HG03175 (cell line): ENCODE results near the gene OR10A5.
"Not testable (repeated sequence)": the region's sequence is repeated elsewhere in the genome, so short reads cannot be mapped to it uniquely, and the experiment has no call there.

Experiments used
- ATAC-seq: cut with Tn5 transposase; IDR thresholded peaks from one replicate; pipeline ENCODE4 v1.9.1; 2021; ENCODE audit warnings: mild to moderate bottlenecking, moderate library complexity; ENCODE audit not compliant: unreplicated experiment

OR10A5 gene, protein sequence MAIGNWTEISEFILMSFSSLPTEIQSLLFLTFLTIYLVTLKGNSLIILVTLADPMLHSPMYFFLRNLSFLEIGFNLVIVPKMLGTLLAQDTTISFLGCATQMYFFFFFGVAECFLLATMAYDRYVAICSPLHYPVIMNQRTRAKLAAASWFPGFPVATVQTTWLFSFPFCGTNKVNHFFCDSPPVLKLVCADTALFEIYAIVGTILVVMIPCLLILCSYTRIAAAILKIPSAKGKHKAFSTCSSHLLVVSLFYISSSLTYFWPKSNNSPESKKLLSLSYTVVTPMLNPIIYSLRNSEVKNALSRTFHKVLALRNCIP

DNA sequence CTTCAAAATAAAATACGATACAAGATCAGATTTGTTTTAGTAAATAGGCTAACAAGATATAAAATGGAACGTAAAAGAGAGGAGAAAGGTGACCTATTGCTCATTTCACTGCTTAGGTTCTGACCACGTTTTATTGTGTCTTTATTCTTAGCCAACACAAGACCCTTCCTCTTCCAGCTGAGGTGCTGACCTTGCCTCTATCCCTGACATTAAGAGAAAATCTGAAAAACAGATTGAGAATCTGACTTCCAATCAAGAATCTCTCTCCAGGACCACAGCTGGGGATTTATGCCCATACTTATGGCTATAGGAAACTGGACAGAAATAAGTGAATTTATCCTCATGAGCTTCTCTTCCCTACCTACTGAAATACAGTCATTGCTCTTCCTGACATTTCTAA, at the start of gene OR10A5:
Gene OR10A5 (plus strand): TSS at position 301 of the 400 bp plus-strand sequence. CDS start 0 bp downstream, at position 301.
- no peak for ATAC-seq

DNA sequence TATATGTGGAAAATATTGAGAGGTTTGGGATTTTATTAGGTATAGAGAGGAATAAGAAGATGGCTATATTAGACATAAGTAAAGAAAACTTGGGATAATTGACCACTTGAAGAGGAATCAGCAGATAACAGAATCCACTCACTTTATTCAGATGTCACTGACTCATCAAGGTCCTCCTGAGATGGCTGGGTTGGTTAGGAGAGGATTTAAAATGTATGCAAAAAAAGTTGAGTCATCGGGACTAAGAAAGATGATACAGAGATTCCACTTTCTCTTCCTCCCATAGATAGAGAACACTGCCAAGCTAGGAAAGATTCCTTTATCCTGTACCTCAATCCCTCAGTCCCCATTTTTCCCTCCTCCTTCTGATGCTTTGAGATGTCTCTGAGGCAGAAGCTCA, 46.1 kb upstream of the OR10A5 start, which contains the start of gene OR6A2:
Gene OR6A2 (minus strand): TSS at position 288 of the 400 bp plus-strand sequence. CDS start 3,981 bp downstream, outside the sequence.
- no peak for ATAC-seq

DNA sequence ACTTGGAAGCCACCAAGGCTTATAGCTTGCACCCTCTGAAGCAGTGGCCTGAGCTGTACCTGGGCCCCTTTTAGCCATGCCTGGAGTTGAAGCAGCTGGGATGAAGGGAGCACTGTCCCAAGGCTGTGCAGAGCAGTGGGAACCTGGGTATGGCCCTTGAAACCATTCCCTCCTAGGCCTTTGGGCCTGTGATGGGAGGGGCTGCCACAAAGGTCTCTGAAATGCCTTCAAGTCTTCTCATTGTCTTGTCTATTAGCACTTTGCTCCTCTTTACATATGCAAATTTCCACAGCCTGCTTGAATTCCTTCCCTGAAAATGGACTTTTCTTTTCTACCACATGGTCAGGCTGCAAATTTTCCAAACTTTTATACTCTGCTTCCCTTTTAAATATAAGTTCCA, 44.4 kb upstream of the OR10A5 start:
- ATAC-seq = not testable (repeated sequence)

DNA sequence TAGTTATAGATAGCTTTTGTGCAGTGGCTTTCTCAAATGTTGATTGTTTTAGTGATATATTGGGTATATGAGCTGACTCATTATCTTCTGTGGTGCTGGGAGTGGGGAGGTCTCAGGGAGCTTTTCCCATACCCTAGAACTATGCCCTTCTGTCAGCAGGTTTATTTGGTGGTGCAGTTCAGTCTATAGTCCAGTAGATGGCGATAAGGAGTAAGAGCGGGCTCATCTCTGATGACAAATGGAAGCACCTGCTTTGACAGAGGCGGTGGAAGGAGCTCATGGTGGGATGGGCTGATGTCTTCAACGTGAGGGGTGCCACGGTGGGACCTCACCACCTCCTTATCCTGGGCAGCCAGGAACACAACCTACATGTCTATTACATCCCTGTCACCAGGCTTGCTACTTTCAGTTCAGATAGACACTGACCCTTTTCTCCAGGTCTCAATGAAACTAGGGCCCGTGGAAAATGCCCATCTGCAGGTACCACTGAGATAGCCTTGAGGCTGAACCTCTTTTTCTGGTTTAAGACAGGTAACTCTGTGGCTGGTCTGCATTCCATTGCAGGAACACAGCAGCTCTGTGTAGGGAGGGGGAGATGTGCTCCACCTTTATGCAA, 33.0 kb upstream of the OR10A5 start:
- ATAC-seq = peak; percentile 95

DNA sequence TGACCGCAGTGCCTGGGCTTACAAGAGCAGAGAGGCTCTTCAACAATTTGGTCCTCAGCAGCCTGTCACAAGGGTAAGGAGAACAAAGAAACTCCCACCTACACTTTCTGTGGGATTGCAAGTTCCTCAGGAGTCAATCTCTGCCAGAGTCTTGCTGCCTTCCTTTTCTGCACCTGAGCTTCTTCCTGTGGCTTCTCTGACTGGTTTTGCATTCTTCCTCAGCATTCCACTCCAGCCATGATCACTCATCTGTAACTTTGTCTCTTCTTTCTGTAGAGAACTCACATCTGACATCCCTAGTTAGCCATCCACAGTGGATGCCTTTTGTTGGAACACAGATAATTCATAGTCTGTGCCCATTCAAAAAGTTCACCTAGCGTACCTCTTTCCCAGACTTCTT, 31.8 kb upstream of the OR10A5 start:
- no peak for ATAC-seq

DNA sequence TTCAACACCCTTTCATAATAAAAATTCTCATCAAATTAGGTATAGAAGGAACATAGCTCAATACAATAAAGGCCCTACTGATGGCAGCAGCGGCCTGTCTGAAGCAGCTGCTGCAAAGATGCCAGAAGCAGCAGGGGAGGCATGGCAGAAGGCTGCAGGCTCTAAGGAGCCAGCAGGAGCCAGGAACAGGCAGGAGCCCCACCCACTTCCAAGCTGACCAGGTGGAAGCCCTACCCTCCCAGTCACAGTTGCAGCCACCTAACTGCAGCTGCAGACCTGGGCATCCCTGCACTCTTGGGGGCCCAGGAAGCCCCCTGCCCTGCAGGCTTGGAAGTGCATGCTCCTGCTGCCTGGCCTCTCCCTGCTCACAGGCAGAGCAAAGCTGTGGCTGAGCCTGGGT, 27.8 kb upstream of the OR10A5 start:
- no peak for ATAC-seq

DNA sequence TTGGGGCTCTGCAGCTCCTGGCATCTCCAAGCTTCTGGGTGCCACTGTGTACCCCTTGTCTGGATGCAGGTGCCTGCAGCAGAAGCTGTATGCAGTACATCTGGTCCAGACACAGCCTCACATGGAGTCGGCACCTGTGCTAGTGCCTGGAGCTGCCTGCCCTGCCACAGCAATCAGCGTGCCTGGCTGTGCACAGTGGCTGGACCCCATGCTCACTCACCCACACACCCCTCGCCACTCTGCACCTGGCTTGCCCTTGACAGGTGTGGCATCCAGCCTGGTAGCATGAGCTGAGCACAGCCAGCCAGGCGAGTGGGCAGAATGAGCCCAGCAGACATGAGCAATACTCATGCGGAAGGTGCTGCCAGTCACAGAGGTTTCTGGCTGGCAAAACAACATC, 26.5 kb upstream of the OR10A5 start:
- no peak for ATAC-seq

DNA sequence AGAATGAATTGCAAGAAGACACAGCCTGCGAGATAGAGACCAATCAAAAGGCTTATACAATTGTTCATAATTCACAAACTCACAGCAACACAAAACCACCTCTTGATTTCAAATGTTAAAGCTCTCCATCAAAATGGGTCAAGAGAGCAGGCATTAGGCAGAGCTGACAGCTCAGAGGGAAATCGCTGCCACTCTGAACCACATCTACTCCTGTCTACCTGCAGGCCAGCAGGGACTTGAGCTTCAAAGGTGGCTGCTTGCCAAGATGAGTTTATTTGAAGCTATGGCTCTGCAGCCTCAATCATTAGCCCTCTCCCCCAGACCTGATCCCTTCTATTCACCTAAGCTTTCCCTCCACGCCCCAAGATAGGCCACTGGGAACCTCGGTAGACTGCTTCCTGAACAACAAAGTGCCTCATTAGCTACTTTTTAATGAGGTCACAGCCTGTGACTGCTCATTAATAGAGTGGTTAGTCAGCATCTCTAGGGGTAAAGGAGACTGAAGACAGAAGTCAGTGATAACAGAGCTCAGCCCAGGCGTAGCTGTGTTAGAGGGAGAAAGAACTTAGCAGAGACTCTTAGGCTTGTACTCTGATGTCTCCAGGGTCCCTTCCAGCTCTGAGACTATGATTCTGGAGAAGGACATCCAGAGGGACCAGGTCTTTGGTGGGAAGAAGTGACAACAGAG, 21.2 kb upstream of the OR10A5 start:
- ATAC-seq = no peak

DNA sequence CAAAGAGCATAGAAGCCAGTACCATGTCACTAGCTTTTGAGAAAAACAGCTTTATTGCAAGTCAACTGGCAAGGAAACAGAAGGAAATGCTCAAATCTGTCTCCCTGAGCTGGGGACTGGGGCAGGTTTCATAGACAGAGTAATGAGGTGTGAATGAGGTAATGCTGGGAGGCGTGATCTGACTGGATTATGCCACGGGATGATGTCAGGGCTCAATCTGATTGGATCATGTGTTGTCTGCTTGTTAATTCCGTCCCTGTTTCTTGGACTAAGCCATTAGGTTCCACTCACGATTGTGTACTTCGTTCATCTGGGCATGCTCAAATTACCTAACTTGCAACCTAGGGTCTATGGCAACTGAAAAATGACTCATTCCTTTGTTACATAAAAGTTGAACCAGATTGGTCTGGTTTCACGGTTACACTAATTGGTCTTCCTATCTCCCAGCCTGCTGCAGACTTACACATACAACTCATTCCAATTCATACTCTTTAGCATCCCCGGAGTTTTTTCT, 20.2 kb upstream of the OR10A5 start:
- no peak for ATAC-seq

DNA sequence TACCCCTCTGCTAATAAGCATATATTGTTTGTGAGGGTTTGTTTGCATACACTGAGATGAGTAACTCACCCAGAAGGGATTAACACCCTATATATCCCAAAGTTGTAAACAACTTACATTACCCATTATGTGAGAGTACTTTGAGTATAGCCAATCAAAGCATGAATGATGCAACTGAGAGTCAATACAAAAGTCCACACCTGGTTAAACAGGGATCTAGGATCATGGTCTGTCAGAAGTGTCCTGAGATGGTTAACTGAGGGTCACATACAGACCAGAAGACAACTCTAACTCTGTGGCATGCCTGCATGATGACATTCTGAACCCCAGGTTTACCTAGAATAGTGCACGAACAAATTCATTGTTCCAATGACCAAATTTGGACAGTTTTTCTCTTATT, 17.4 kb upstream of the OR10A5 start:
- no peak for ATAC-seq

DNA sequence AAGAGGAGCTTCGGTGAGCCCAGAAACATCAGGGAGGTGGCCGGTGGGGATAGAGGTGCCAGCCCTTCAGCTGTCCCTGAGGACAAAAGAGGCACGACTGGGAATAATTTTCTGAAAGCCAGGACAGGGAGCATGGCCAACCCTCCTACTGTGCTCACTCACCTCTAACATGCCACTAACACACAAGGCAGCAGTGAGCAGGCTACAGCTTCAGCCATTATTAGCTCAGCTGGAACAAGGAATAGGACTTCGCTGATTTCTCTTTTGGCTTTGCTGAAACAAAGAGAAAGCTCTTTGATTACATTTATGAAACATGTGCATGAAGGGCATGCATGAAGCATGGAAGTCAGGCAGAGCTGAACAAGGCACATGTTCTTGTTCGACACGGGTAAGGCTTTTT, 12.1 kb upstream of the OR10A5 start:
- no peak for ATAC-seq

DNA sequence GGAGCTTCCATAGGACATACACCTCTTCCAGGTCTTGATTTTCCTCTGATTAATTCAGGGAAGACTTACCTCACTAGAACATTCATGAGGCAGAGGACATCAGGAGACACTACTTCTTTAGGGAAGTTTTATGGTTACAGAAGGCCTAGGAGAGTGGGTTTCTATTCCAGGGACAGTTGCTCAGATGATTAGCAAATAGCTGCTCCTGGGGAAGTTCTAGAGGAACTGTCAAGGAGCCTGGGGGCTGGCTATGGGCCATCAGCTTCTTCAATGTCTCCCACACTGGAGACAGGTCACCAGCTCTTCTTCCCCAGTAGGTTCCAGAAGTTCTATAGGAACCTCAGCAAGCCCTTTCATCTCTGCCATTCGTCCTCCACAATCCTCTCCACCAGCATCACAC, 11.5 kb upstream of the OR10A5 start:
- no peak for ATAC-seq

DNA sequence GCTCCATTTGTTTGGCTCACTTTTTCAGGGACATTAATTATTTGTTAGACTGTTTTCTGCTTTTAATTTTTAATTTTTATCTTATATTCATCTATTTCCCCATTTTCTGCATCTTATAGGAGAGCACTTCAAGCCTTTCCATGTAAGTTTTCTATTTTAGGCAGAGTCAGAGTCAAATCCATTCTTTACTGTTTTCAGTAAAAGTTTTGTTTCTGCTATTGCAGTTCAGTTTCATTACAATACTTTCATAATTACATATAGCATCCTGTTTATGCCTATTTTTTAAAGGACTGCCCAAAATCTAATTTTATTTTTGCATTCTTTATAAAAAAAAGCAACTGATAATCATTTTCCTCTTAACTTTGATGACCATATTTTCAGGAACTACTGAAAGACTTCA, 3.8 kb upstream of the OR10A5 start:
- ATAC-seq = no peak

DNA sequence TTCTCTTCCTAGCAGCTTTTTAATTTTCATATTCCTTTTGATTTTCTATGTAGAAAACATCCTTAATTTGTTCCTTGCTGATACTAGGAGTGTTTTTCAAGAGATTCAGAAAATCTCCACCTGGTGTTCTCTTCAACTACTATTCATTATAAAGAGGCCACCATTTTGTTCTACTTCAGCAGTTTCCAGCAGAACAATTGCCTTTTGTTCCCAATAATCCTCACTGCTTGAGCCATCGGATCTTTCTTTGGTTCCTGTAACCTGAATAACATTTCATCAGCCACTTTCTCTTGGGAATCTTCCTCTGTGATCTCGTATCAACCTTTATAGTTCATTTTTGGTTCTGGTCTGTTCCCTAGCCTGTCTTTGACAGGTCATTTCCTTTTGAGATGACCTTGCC, 1.8 kb upstream of the OR10A5 start:
- ATAC-seq = no peak

DNA sequence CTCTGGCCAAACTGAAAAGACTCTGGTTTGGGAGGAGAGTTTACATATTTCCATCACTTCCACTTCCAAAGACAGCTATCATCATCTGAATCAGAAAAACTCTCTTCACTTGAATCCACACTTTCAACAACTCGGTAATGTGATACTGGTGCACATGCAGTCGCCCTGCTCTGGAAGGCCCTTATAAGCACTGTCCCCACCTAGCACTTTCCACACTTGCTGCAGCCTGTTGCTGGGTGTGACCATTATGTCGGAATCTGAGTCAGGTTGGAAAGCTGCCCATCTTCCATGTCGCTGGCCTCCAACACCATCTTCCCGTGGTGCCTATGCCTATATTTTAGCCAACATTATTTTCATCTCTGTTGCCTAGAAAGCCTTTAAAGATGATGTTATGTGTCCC, 1.1 kb upstream of the OR10A5 start:
- ATAC-seq = no peak

DNA sequence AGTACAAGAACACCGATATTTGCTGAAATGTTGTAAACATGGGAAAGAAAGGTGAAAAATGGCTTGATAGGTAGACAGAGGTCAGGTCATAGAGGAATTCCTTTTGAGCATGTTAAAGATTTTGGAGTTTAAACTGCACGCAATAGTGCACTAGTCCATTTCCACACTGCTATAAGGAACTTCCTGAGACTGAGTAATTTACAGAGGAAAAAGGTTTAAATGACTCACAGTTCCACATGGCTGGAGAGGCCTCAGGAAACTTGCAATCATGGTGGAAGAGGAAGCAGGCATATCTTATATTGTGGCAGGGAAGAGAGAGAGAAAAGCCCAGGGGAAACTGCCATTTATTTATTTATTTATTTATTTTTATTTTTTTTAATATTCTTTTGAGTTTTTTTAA, 5.0 kb downstream of the OR10A5 start:
- ATAC-seq = no peak

DNA sequence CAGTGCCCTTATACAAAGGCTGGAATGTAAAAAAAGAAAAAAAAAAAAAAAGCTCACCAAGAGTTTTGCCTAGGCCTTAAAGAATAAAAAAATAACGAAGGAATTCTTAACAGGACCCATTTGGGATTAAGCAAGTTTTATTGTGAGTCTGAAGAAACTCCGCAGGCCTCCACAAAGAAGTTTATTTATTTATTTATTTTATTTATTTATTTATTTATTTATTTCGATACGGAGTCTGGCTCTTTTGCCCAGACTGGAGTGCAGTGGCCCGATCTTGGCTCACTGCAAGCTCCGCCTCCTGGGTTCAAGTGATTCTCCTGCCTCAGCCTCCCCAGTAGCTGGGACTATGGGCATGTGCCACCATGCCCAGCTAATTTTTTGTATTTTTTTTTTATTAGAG, 9.3 kb downstream of the OR10A5 start:
- ATAC-seq = not testable (repeated sequence)

DNA sequence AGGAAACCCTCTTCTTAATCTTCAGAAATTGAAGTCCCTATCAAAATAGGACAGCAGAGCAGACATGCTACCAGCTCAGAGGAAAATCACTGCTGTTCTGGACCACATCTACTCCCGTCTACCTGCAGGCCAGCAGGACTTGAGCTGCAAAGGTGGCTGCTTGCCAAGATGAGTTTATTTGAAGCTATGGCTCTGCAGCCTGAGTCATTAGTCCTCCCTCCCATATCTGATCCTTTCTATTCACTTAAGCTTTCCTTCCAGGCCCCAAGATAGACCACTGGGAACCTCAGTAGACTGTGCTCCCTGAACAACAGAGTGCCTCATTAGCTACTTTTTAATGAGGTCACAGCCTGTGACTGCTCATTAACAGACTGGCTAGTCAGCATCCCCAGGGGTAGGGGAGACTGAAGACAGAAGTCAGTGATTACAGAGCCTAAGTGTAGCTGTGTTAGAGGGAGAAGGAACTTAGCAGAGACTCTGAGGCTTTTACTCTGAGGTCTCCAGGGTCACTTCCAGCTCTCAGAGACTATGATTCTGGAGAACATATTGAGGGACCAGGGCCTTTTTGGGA, 10.6 kb downstream of the OR10A5 start:
- no peak for ATAC-seq

DNA sequence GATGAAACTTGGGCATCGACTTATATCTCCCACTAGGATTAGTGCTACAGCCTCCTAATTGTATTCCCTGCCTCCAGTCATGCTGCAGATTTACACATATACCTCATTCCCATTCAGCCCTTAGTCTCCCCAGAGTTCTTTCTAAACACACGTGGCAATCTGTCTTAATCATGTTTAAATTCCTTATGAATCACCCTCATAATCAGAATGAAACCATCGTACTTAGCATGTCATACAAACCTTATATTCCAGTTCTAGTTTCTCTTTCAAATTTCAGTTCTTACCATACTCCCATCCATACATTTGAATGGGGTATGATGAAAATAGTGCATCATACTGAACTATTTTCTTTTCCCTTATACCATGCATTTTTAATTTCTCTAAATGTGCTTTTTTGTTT, 11.4 kb downstream of the OR10A5 start:
- no peak for ATAC-seq

DNA sequence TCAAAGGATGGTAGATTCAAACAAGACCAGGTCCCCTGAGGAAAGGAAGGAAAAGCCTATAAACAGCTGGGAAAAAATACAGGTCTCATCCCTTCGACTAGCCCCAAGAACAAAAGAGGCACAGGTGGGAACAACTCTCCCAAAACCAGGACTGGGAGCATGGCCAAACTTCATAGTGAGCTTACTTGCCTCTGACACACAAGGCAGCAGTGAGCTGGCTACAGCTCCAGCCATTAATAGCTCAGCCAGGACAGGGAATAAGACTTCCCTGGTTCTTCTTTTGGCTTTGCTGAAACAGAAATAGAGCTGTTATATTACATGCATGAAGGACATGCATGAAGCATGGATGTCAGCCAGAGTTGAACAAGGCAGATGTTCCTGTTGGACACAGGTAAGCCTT, 17.5 kb downstream of the OR10A5 start, which contains the start of gene OR10A2:
Gene OR10A2 (plus strand): TSS at position 97 of the 400 bp plus-strand sequence. CDS start 6,698 bp downstream, outside the sequence.
- ATAC-seq = no peak

DNA sequence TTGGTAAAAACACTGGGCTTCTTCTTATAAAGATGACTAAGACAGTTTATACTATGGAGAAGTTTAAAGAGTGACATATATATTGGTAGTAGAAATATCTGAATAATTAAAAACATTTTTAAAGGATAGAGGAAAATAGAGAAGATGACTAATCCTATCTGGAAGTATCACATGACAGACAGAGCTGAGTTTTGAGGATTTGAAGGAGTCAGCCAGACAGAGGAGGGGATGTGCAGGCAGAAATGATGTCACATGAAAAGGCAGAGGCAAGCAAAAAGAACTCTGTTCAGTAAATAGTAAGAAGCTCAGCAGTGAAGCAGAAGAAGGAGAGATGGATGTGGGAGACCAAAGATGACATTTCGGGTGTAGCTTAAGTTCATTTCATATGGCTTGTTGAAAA, 19.0 kb downstream of the OR10A5 start:
- ATAC-seq = no peak
